ENCODE results near the gene SLC25A11.

SLC25A11 gene

DNA sequence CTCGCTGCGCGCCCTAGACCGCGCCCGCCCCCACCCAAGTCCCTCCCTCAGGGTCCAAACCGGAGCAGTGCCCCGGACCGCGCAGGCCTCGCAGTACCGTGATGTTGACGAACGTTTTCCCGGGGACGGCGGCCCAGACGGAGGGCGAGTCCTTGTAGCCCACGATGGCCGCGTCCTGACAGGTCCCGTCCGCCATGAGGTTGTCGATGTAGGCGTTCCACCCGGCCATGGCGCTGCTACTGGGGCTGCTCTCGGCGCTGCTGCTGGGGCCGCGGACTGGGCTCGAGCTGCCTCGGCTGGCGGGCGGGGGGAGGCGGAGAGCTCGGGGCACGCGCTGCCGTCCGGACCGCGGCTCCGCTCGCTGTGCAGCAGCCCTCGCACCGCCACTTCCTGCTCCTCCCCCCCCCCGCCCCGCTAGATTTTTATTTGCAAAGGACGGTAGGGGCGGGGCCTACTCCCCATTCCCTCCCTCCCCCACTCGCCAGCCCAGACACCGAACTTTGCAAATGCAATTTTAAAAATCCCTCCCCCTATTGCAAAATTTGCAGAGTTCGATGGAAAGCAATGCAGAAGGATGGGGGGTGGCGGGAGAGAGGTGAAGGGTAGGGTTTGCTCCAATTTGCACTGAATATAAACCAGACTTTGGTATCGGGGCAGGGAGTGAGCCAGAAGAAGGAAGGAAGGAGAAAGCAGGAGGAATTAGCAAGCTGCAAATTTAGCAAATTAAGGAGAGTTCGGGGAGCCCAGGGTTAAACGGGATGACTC is 8.5 kb upstream of the SLC25A11 start, which contains the start of gene PFN1:
Gene PFN1 (minus strand): TSS at position 365 of the 765 bp plus-strand sequence. CDS start 136 bp downstream, at position 229.
- peak; percentile 63 for DNase-seq (ENCODE audit: low read depth, low spot score)
- peak within 1 kb of the TSS; percentile 99 for H3K4me3 ChIP-seq (ENCODE audit: low read depth, low read length)
- ChIA-PET POLR2A (interaction anchor here (0.6 to 6.9 kb wide), 7 partner anchors 8 to 136 kb away, joined by 3 to 119 read pairs (median 5); partner anchors contain the start of genes CAMTA2, INCA1, KIF1C and RNF167), CTCF (interaction anchor here (1.6 kb wide), 1 partner anchor 40 kb away, joined by 4 read pairs; the partner anchor contains the start of gene CAMTA2)
- TF ChIP-seq, protein P1, sequence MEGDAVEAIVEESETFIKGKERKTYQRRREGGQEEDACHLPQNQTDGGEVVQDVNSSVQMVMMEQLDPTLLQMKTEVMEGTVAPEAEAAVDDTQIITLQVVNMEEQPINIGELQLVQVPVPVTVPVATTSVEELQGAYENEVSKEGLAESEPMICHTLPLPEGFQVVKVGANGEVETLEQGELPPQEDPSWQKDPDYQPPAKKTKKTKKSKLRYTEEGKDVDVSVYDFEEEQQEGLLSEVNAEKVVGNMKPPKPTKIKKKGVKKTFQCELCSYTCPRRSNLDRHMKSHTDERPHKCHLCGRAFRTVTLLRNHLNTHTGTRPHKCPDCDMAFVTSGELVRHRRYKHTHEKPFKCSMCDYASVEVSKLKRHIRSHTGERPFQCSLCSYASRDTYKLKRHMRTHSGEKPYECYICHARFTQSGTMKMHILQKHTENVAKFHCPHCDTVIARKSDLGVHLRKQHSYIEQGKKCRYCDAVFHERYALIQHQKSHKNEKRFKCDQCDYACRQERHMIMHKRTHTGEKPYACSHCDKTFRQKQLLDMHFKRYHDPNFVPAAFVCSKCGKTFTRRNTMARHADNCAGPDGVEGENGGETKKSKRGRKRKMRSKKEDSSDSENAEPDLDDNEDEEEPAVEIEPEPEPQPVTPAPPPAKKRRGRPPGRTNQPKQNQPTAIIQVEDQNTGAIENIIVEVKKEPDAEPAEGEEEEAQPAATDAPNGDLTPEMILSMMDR (IDR thresholded peaks at IDR 0.05; ENCODE audit: insufficient read depth, low read length, missing control alignments): no peak

DNA sequence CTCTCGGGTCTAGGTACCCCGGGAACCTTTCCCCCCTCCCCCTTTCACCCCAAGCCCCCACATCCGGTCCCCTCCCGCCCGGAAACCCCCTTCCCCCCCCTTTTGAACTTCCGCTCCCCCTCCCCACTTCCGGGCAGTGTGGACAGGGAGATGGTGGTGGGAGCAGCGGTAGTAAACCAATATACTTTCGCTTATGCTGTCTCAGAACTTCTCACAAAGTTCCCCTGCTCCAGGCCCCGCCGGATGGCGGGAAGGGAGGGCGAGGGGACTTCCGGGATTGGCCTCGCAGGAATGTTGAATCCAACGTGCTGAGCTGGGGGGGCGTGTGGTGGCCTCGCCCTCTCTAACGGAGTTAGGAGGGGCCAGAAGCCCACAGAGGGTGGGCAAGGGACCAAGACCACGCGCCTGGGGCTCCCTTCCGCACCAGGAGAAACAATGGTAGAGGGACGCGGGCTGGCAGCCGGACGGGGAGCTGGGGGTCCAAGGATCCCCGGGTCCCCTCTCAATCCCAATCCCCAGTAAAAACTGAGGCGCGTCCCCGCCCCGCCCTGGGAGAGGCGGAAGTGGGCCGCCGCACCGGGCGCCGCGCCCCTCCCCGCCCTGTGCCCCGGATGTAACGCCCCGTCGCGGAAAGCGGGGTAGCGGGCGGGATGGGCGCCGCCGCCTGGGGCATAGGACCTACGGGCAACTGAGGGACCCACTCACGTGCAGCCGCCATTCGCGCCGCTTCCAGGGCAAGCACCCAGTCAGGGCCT is 7.7 kb upstream of the SLC25A11 start:
- POLR2A ChIA-PET: interaction anchor here (0.6 to 6.9 kb wide), 6 partner anchors 7 to 135 kb away, joined by 3 to 119 read pairs (median 6); partner anchors contain the start of genes CAMTA2, INCA1, KIF1C and RNF167
- no peak for DNase-seq (ENCODE audit: low read depth, low spot score)
- CTCF ChIA-PET: interaction anchor here (1.2 to 1.6 kb wide), 2 partner anchors 38 to 40 kb away, joined by 4 to 6 read pairs; partner anchors contain the start of gene CAMTA2
- TF ChIP-seq, protein P1 (IDR thresholded peaks at IDR 0.05; ENCODE audit: insufficient read depth, low read length, missing control alignments): no peak
- H3K4me3 ChIP-seq (ENCODE audit: low read depth, low read length): peak overlapping the region; percentile 99

DNA sequence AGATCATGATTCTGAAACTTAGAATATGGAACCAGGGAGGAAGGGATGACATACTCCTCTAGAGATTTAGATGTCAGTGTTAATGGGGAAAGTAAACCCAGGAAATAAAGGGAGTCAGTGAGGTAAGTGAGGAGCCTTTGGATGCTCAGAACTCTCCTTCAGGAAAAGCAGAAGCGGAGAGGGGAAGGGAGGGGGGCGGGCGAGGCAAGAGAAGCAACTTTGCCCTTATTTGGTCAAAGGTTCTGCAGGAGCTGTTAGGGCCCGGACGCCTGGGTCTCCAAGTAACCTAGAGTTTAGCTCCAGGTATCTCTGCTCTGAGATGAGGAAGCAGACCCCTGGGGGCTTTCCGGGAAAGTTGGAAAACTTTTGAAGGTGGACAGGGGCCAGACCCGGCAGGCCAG is 7.2 kb upstream of the SLC25A11 start:
- ChIA-PET POLR2A (interaction anchor here (0.7 to 6.9 kb wide), 4 partner anchors 9 to 40 kb away, joined by 3 to 119 read pairs (median 6); partner anchors contain the start of genes CAMTA2 and SPAG7), CTCF (interaction anchor here (1.2 kb wide), 1 partner anchor 38 kb away, joined by 6 read pairs; no protein-coding TSS in a partner anchor)
- H3K4me3 ChIP-seq (ENCODE audit: low read depth, low read length): peak overlapping the region; percentile 99
- TF ChIP-seq, protein P1 (IDR thresholded peaks at IDR 0.05; ENCODE audit: insufficient read depth, low read length, missing control alignments): no peak
- DNase-seq (ENCODE audit: low read depth, low spot score): no peak

DNA sequence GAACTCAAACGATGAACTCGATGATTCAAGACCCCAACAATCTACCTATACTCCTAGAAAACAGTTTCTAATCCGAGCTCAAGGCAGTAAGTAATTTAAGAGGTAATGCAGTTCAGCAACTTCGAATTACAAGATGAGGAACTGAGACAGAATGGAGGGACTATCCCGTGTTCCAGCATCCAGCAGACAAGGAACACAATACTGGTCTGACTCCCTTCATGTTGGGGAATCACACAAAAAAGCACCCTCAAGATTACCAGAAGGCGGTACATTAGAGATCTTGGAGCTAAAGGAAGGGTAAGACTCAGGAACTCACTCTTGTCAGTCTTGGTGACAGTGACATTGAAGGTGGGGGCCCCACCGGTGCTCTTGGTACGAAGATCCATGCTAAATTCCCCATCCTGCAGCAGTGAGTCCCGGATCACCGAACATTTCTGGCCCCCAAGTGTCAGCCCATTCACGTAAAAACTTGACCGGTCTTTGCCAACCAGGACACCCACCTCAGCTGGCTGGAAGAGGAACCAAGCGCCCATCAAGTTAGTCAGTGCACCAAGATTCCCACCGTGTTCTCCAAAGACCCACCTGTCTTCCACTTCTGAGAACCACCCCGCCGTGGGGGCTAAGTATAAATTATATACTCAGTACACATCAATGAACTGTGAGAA is 6.6 kb upstream of the SLC25A11 start:
- TF ChIP-seq, protein P1 (IDR thresholded peaks at IDR 0.05; ENCODE audit: insufficient read depth, low read length, missing control alignments): no peak
- DNase-seq (ENCODE audit: low read depth, low spot score): no peak
- H3K4me3 ChIP-seq (ENCODE audit: low read depth, low read length): peak overlapping the region; percentile 99
- ChIA-PET POLR2A (interaction anchor here (0.7 to 6.9 kb wide), 4 partner anchors 9 to 41 kb away, joined by 3 to 119 read pairs (median 6); partner anchors contain the start of genes CAMTA2 and SPAG7), CTCF (interaction anchor here (1.0 to 1.2 kb wide), 2 partner anchors 37 to 41 kb away, joined by 3 to 6 read pairs; partner anchors contain the start of gene CAMTA2)

DNA sequence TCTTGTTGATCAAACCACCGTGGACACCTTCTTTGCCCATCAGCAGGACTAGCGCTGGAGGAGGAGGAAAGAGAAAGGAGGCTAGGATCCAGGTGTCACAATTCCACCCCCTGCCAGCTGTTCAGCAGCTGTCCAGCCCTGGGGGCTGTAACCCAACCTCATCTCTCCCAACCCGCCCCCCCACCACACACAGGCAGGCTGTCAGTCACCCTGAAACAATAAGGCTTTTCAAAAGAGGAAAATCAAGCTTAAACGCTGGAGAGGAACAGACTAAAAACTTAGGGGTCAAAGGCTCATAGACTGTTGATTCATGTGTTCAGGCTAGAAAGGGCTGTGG is 6.1 kb upstream of the SLC25A11 start:
- CTCF ChIA-PET: interaction anchor here (1.0 to 1.8 kb wide), 3 partner anchors 37 to 116 kb away, joined by 3 to 6 read pairs (median 4); partner anchors contain the start of gene CAMTA2
- DNase-seq (ENCODE audit: low read depth, low spot score): no peak
- peak overlapping the region; percentile 99 for H3K4me3 ChIP-seq (ENCODE audit: low read depth, low read length)
- TF ChIP-seq, protein P1 (IDR thresholded peaks at IDR 0.05; ENCODE audit: insufficient read depth, low read length, missing control alignments): no peak
- POLR2A ChIA-PET: interaction anchor here (6.9 kb wide), 1 partner anchor 20 kb away, joined by 119 read pairs; the partner anchor contains the start of gene SPAG7
